ENCODE data around the gene ZNF629.

The ZNF629 gene

GRCh38 chr16:30766206-30766932 lies 20.6 kb downstream of the ZNF629 start:
- DNase-seq = no peak

GRCh38 chr16:30764816-30765465 lies 22.1 kb downstream of the ZNF629 start:
- no peak for DNase-seq

GRCh38 chr16:30764086-30764485 lies 22.9 kb downstream of the ZNF629 start:
- no peak for DNase-seq

- DNase-seq = no peak
Observed at GRCh38 chr16:30762991-30763725, 23.8 kb downstream of the ZNF629 start.

GRCh38 chr16:30761928-30762902 lies 24.8 kb downstream of the ZNF629 start, which contains the start of the genes CFAP119 and RNF40:
TSS of gene CFAP119 (minus strand) at chr16:30762062. CDS start at chr16:30761748, 314 bp downstream.
TSS of gene RNF40 (plus strand) at chr16:30762322. CDS start at chr16:30762546, 224 bp downstream.
- DNase-seq = peak; percentile 95

- DNase-seq = no peak
Observed at GRCh38 chr16:30761427-30761927, 25.5 kb downstream of the ZNF629 start.

GRCh38 chr16:30760577-30761426 lies 26.2 kb downstream of the ZNF629 start:
- DNase-seq = no peak

- DNase-seq = no peak
Observed at GRCh38 chr16:30760001-30760559, 26.9 kb downstream of the ZNF629 start.

- DNase-seq = no peak
Observed at GRCh38 chr16:30758988-30759491, 28.0 kb downstream of the ZNF629 start.

GRCh38 chr16:30757316-30757715 lies 29.7 kb downstream of the ZNF629 start:
- no peak for DNase-seq

- no peak for DNase-seq
Observed at GRCh38 chr16:30756781-30757100, 30.3 kb downstream of the ZNF629 start.

GRCh38 chr16:30755955-30756780 lies 30.8 kb downstream of the ZNF629 start:
- DNase-seq = no peak

GRCh38 chr16:30753596-30753995 lies 33.4 kb downstream of the ZNF629 start:
- no peak for DNase-seq

GRCh38 chr16:30750876-30751465 lies 36.0 kb downstream of the ZNF629 start:
- DNase-seq = no peak

GRCh38 chr16:30750201-30750600 lies 36.8 kb downstream of the ZNF629 start:
- no peak for DNase-seq

- DNase-seq = no peak
Observed at GRCh38 chr16:30748634-30749445, 38.2 kb downstream of the ZNF629 start.

GRCh38 chr16:30747799-30748633 lies 39.0 kb downstream of the ZNF629 start, which contains the start of gene PHKG2:
TSS of gene PHKG2 (plus strand) at chr16:30748425. CDS start at chr16:30748821, 396 bp downstream.
- peak; percentile 88 for DNase-seq

Data from NCI-H1417 treated with DMSO at 0.1 percent for 48 hours (cell line).